GM23338 (cell line): ENCODE data around the gene PCSK2. TPM values are rescaled to one million over a fixed set of nuclear protein-coding genes. Genes with fewer than 3 reads are reported as not detected.

Experiments used
- ATAC-seq: fragments of 200-7000 bp; cut with Tn5 transposase; 3 replicates; pipeline ENCODE4 v1.9.1; 2020
- DNase-seq: peaks from one replicate; pipeline ENCODE4 v3.0.0-alpha.2; 2015; ENCODE audit warnings: low spot score
- H2AFZ ChIP-seq: fragments of 200-600 bp; sonication (generic); 2 replicates; pipeline ENCODE4 v1.8.0; 2016; ENCODE audit warnings: antibody characterized with exemption, mild to moderate bottlenecking, moderate library complexity
- H3F3A ChIP-seq: fragments of 200-600 bp; sonication (generic); replicated peaks from 2 replicates; pipeline ENCODE4 v1.8.0; 2017; ENCODE audit warnings: antibody characterized with exemption, mixed run types, low read depth
- H3K27ac ChIP-seq: fragments of 200-600 bp; sonication (generic); 2 replicates; pipeline ENCODE4 v1.6.1; 2016; ENCODE audit warnings: low read depth
- H3K27me3 ChIP-seq: fragments of 200-600 bp; sonication (generic); 2 replicates; pipeline ENCODE4 v1.8.0; 2016; ENCODE audit warnings: mild to moderate bottlenecking, mixed run types, moderate library complexity; ENCODE audit not compliant: insufficient read depth
- H3K36me3 ChIP-seq: fragments of 200-600 bp; sonication (generic); 2 replicates; pipeline ENCODE4 v1.8.0; 2016; ENCODE audit warnings: mild to moderate bottlenecking; ENCODE audit not compliant: insufficient read depth
- H3K4me1 ChIP-seq: fragments of 200-600 bp; sonication (generic); 2 replicates; pipeline ENCODE4 v1.8.0; 2016; ENCODE audit warnings: mild to moderate bottlenecking, moderate library complexity; ENCODE audit not compliant: insufficient read depth
- H3K4me2 ChIP-seq: fragments of 200-600 bp; sonication (generic); 2 replicates; pipeline ENCODE4 v1.7.1; 2017; ENCODE audit warnings: mixed run types
- H3K4me3 ChIP-seq: fragments of 200-600 bp; sonication (generic); 2 replicates; pipeline ENCODE4 v1.6.1; 2016; ENCODE audit warnings: mixed run types
- H3K79me2 ChIP-seq: fragments of 200-600 bp; sonication (generic); replicated peaks from 2 replicates; pipeline ENCODE4 v1.8.0; 2017; ENCODE audit warnings: mild to moderate bottlenecking; ENCODE audit not compliant: insufficient read depth
- H3K9me2 ChIP-seq: fragments of 200-600 bp; sonication (generic); 2 replicates; pipeline ENCODE4 v1.8.0; 2017; ENCODE audit not compliant: insufficient read depth
- H4K20me1 ChIP-seq: fragments of 200-600 bp; sonication (generic); replicated peaks from 2 replicates; pipeline ENCODE4 v1.8.0; 2017; ENCODE audit warnings: mild to moderate bottlenecking; ENCODE audit not compliant: insufficient read depth
- H3K27ac Mint-ChIP-seq: 2 replicates; pipeline ENCODE4 v1.8.0; 2020; ENCODE audit warnings: inconsistent platforms, mild to moderate bottlenecking, moderate library complexity, mixed read lengths
- H3K27me3 Mint-ChIP-seq: 3 replicates; pipeline ENCODE4 v1.8.0; 2022; ENCODE audit warnings: low read depth, mild to moderate bottlenecking, moderate library complexity, mixed read lengths, inconsistent platforms; ENCODE audit not compliant: insufficient read depth, poor library complexity
- H3K36me3 Mint-ChIP-seq: 3 replicates; pipeline ENCODE4 v1.8.0; 2021; ENCODE audit warnings: low read depth, mild to moderate bottlenecking, inconsistent platforms, moderate library complexity, mixed read lengths
- H3K4me1 Mint-ChIP-seq: 3 replicates; pipeline ENCODE4 v1.8.0; 2020; ENCODE audit warnings: mild to moderate bottlenecking, inconsistent platforms, mixed read lengths
- H3K4me3 Mint-ChIP-seq: 3 replicates; pipeline ENCODE4 v1.8.0; 2021; ENCODE audit warnings: moderate library complexity, mild to moderate bottlenecking, inconsistent platforms, mixed read lengths
- H3K9me3 Mint-ChIP-seq: 3 replicates; pipeline ENCODE4 v1.8.0; 2020; ENCODE audit warnings: moderate library complexity, mild to moderate bottlenecking, inconsistent platforms, mixed read lengths
- CREB1 ChIP-seq: fragments of 250-450 bp; sonication (Bioruptor Pico); IDR thresholded peaks from 2 replicates; pipeline ENCODE4 v1.5.0; 2020; ENCODE audit warnings: low read depth, mild to moderate bottlenecking, moderate library complexity
- CTCF ChIP-seq, 2 experiments: fragments of 200-600 bp in 1 of 2; sonication (generic) in 1 of 2; conservative IDR thresholded peaks; 2 replicates each; pipeline versions ENCODE4 v1.5.1 to v1.6.1; 2016 to 2017; ENCODE audit warnings: antibody characterized with exemption in 2 of 2, low read depth in 2 of 2, mild to moderate bottlenecking in 2 of 2, moderate library complexity in 1 of 2
- ETS1 ChIP-seq: IDR thresholded peaks from 2 replicates; pipeline ENCODE4 v1.6.1; 2016; ENCODE audit warnings: antibody characterized with exemption
- EZH2 ChIP-seq: fragments of 200-600 bp; sonication (generic); IDR thresholded peaks from one replicate; pipeline ENCODE4 v1.8.0; 2017; ENCODE audit warnings: antibody characterized with exemption, mild to moderate bottlenecking, low read depth; ENCODE audit not compliant: unreplicated experiment
- EZH2phosphoT487 ChIP-seq: fragments of 200-600 bp; sonication (generic); IDR thresholded peaks from one replicate; pipeline ENCODE4 v1.8.1; 2018; ENCODE audit warnings: antibody characterized with exemption; ENCODE audit not compliant: unreplicated experiment
- JUNB ChIP-seq: IDR thresholded peaks from one replicate; pipeline ENCODE4 v1.6.1; 2016; ENCODE audit warnings: antibody characterized with exemption; ENCODE audit not compliant: unreplicated experiment
- NANOG ChIP-seq: IDR thresholded peaks from 2 replicates; pipeline ENCODE4 v1.6.1; 2016; ENCODE audit warnings: antibody characterized with exemption, borderline replicate concordance
- POLR2AphosphoS5 ChIP-seq: IDR thresholded peaks from 2 replicates; pipeline ENCODE4 v1.6.1; 2016; ENCODE audit warnings: antibody characterized with exemption, low read depth
- STAT1 ChIP-seq: IDR thresholded peaks from one replicate; pipeline ENCODE4 v1.6.1; 2016; ENCODE audit warnings: antibody characterized with exemption; ENCODE audit not compliant: unreplicated experiment
- ZNF114 ChIP-seq: fragments of 250-450 bp; sonication (Bioruptor Pico); IDR thresholded peaks from 2 replicates; pipeline ENCODE4 v1.5.0; 2020; ENCODE audit warnings: mild to moderate bottlenecking, moderate library complexity
- ZNF331 ChIP-seq: fragments of 250-450 bp; sonication (Bioruptor Pico); IDR thresholded peaks from 2 replicates; pipeline ENCODE4 v1.5.0; 2020; ENCODE audit warnings: low read depth, mild to moderate bottlenecking, moderate library complexity
- polyA plus RNA-seq: library from polyadenylated mRNA; unstranded; fragments of >200 nt; fragmentation: Nextera tagmentation; extraction: Ambion mirVana; gene quantifications from 2 replicates; pipeline ENCODE4 v1.2.1, GENCODE V29; 2016
- total RNA-seq: library from RNA; depleted of rRNA; stranded (reverse); fragments of >200 nt; shearing (Covaris generic); gene quantifications from 2 replicates; pipeline ENCODE4 v1.2.3, GENCODE V29; 2014
- TF ChIP-seq, protein P1 (sequence below): fragments of 250-450 bp; sonication (Bioruptor Pico); IDR thresholded peaks from 2 replicates; pipeline ENCODE4 v1.5.0; 2020; ENCODE audit warnings: mild to moderate bottlenecking, moderate library complexity
- TF ChIP-seq, protein P2 (sequence below): IDR thresholded peaks from one replicate; pipeline ENCODE4 v1.6.1; 2018; ENCODE audit warnings: antibody characterized with exemption; ENCODE audit not compliant: unreplicated experiment

The PCSK2 gene
- total and polyA plus RNA-seq, 2 experiments from 2014 or later: 0.37 to 1.1 TPM

GRCh38 chr20:17507531-17507930 lies 280.7 kb downstream of the PCSK2 start (continued):
- no peak for TF ChIP-seq EZH2
- TF ChIP-seq ETS1: no peak
- no peak for TF ChIP-seq CREB1 (CRISPR knock-in tag)
- TF ChIP-seq POLR2AphosphoS5: no peak
- no peak for TF ChIP-seq EZH2phosphoT487
- TF ChIP-seq ZNF331 (CRISPR knock-in tag): no peak

GRCh38 chr20:17508756-17509155 lies 281.9 kb downstream of the PCSK2 start:
- no peak overlapping the region for H2AFZ ChIP-seq
- ATAC-seq (no peak), DNase-seq (no peak)
- no peak overlapping the region for H3K4me3 ChIP-seq
- H3K27me3 Mint-ChIP-seq: peaks cover 15% of the 10 kb centered on the region
- H3K27me3 ChIP-seq: 0 out of 2 replicates have a peak, but pooled peaks cover 4% of the 10 kb centered on the region
- H3K27ac ChIP-seq: no peak overlapping the region
- H3K36me3 ChIP-seq: no peaks in the 10 kb centered on the region
- H3K4me3 Mint-ChIP-seq: no peak overlapping the region
- no peaks in the 10 kb centered on the region for H4K20me1 ChIP-seq
- H3K9me2 ChIP-seq: no peaks in the 10 kb centered on the region
- no peaks in the 10 kb centered on the region for H3K4me1 ChIP-seq
- H3F3A ChIP-seq: no peaks in the 10 kb centered on the region
- H3K27ac Mint-ChIP-seq: no peak overlapping the region
- no peaks in the 10 kb centered on the region for H3K36me3 Mint-ChIP-seq
- H3K4me1 Mint-ChIP-seq: peaks cover 8% of the 10 kb centered on the region
- no peaks in the 10 kb centered on the region for H3K79me2 ChIP-seq
- H3K9me3 Mint-ChIP-seq: no peaks in the 10 kb centered on the region
- H3K4me2 ChIP-seq: no peak overlapping the region
- no peak for TF ChIP-seq STAT1
- TF ChIP-seq POLR2AphosphoS5: no peak
- no peak for TF ChIP-seq ZNF114 (CRISPR knock-in tag)
- no peak for TF ChIP-seq JUNB
- TF ChIP-seq EZH2phosphoT487: no peak
- TF ChIP-seq CTCF (conservative IDR thresholded peaks at IDR 0.05; ENCODE audit: low read depth in 2 of 2): no peak
- TF ChIP-seq ZNF331 (CRISPR knock-in tag): no peak
- TF ChIP-seq, protein P1, sequence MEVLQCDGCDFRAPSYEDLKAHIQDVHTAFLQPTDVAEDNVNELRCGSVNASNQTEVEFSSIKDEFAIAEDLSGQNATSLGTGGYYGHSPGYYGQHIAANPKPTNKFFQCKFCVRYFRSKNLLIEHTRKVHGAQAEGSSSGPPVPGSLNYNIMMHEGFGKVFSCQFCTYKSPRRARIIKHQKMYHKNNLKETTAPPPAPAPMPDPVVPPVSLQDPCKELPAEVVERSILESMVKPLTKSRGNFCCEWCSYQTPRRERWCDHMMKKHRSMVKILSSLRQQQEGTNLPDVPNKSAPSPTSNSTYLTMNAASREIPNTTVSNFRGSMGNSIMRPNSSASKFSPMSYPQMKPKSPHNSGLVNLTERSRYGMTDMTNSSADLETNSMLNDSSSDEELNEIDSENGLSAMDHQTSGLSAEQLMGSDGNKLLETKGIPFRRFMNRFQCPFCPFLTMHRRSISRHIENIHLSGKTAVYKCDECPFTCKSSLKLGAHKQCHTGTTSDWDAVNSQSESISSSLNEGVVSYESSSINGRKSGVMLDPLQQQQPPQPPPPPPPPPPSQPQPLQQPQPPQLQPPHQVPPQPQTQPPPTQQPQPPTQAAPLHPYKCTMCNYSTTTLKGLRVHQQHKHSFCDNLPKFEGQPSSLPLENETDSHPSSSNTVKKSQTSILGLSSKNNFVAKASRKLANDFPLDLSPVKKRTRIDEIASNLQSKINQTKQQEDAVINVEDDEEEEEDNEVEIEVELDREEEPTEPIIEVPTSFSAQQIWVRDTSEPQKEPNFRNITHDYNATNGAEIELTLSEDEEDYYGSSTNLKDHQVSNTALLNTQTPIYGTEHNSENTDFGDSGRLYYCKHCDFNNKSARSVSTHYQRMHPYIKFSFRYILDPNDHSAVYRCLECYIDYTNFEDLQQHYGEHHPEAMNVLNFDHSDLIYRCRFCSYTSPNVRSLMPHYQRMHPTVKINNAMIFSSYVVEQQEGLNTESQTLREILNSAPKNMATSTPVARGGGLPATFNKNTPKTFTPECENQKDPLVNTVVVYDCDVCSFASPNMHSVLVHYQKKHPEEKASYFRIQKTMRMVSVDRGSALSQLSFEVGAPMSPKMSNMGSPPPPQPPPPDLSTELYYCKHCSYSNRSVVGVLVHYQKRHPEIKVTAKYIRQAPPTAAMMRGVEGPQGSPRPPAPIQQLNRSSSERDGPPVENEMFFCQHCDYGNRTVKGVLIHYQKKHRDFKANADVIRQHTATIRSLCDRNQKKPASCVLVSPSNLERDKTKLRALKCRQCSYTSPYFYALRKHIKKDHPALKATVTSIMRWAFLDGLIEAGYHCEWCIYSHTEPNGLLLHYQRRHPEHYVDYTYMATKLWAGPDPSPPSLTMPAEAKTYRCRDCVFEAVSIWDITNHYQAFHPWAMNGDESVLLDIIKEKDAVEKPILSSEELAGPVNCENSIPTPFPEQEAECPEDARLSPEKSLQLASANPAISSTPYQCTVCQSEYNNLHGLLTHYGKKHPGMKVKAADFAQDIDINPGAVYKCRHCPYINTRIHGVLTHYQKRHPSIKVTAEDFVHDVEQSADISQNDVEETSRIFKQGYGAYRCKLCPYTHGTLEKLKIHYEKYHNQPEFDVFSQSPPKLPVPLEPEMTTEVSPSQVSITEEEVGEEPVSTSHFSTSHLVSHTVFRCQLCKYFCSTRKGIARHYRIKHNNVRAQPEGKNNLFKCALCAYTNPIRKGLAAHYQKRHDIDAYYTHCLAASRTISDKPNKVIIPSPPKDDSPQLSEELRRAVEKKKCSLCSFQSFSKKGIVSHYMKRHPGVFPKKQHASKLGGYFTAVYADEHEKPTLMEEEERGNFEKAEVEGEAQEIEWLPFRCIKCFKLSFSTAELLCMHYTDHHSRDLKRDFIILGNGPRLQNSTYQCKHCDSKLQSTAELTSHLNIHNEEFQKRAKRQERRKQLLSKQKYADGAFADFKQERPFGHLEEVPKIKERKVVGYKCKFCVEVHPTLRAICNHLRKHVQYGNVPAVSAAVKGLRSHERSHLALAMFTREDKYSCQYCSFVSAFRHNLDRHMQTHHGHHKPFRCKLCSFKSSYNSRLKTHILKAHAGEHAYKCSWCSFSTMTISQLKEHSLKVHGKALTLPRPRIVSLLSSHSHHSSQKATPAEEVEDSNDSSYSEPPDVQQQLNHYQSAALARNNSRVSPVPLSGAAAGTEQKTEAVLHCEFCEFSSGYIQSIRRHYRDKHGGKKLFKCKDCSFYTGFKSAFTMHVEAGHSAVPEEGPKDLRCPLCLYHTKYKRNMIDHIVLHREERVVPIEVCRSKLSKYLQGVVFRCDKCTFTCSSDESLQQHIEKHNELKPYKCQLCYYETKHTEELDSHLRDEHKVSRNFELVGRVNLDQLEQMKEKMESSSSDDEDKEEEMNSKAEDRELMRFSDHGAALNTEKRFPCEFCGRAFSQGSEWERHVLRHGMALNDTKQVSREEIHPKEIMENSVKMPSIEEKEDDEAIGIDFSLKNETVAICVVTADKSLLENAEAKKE: no peak
- no peak for TF ChIP-seq NANOG
- no peak for TF ChIP-seq EZH2
- TF ChIP-seq, protein P2, sequence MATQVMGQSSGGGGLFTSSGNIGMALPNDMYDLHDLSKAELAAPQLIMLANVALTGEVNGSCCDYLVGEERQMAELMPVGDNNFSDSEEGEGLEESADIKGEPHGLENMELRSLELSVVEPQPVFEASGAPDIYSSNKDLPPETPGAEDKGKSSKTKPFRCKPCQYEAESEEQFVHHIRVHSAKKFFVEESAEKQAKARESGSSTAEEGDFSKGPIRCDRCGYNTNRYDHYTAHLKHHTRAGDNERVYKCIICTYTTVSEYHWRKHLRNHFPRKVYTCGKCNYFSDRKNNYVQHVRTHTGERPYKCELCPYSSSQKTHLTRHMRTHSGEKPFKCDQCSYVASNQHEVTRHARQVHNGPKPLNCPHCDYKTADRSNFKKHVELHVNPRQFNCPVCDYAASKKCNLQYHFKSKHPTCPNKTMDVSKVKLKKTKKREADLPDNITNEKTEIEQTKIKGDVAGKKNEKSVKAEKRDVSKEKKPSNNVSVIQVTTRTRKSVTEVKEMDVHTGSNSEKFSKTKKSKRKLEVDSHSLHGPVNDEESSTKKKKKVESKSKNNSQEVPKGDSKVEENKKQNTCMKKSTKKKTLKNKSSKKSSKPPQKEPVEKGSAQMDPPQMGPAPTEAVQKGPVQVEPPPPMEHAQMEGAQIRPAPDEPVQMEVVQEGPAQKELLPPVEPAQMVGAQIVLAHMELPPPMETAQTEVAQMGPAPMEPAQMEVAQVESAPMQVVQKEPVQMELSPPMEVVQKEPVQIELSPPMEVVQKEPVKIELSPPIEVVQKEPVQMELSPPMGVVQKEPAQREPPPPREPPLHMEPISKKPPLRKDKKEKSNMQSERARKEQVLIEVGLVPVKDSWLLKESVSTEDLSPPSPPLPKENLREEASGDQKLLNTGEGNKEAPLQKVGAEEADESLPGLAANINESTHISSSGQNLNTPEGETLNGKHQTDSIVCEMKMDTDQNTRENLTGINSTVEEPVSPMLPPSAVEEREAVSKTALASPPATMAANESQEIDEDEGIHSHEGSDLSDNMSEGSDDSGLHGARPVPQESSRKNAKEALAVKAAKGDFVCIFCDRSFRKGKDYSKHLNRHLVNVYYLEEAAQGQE: no peak
